Measurements from ENCODE around the gene BTBD2. TPM values are rescaled to one million over a fixed set of nuclear protein-coding genes. Genes with fewer than 3 reads are reported as not detected.

The BTBD2 gene
- total RNA-seq, 1 experiment from 2014 or later: 52.2 TPM

- Mint-ChIP-seq H3K4me1 (ENCODE audit: low read depth, unreplicated experiment) (no peaks in the 10 kb centered on the region), H3K27ac (ENCODE audit: unreplicated experiment) (no peak overlapping the region), H3K27me3 (ENCODE audit: insufficient read depth, unreplicated experiment) (no peaks in the 10 kb centered on the region), H3K36me3 (ENCODE audit: insufficient read depth, unreplicated experiment) (peaks cover 21% of the 10 kb centered on the region), H3K4me3 (ENCODE audit: unreplicated experiment) (peak overlapping the region; percentile 66), H3K9me3 (ENCODE audit: unreplicated experiment) (no peaks in the 10 kb centered on the region)
- H3K4me3 ChIP-seq (ENCODE audit: low read depth, low read length): no peak overlapping the region
- ChIA-PET POLR2A (no interaction called here), CTCF (no interaction called here)
- no peaks in the 10 kb centered on the region for H3K27me3 ChIP-seq (replicated peaks; ENCODE audit: control insufficient read depth, insufficient read depth, low read length)
- no peaks in the 10 kb centered on the region for H3K36me3 ChIP-seq (ENCODE audit: control insufficient read depth, insufficient read depth, low read length)
- H3K9me3 ChIP-seq: no peaks in the 10 kb centered on the region
- intact Hi-C loops (cut with micrococcal nuclease; ENCODE audit: unreplicated experiment): no loop called here
- no peaks in the 10 kb centered on the region for H3K4me1 ChIP-seq
- no TSS peak for BruUV-seq (replicated peaks)
- DNase-seq: no peak
- no peak for TF ChIP-seq CTCF (IDR thresholded peaks at IDR 0.05; ENCODE audit: insufficient read depth in 1 of 2, low read depth in 1 of 2, low read length in 1 of 2, severe bottlenecking in 1 of 2, unreplicated experiment in 1 of 2)
These were observed 2.4 kb downstream of the BTBD2 start for GRCh38 chr19:2012941-2013682.

- no peak for DNase-seq
- Mint-ChIP-seq H3K9me3 (ENCODE audit: unreplicated experiment) (no peaks in the 10 kb centered on the region), H3K27me3 (ENCODE audit: insufficient read depth, unreplicated experiment) (no peaks in the 10 kb centered on the region), H3K36me3 (ENCODE audit: insufficient read depth, unreplicated experiment) (peaks cover 21% of the 10 kb centered on the region), H3K4me1 (ENCODE audit: low read depth, unreplicated experiment) (no peaks in the 10 kb centered on the region), H3K4me3 (ENCODE audit: unreplicated experiment) (no peak overlapping the region), H3K27ac (ENCODE audit: unreplicated experiment) (no peak overlapping the region)
- Histone ChIP-seq H3K36me3 (ENCODE audit: control insufficient read depth, insufficient read depth, low read length) (no peaks in the 10 kb centered on the region), H3K9me3 (no peaks in the 10 kb centered on the region), H3K27me3 (replicated peaks; ENCODE audit: control insufficient read depth, insufficient read depth, low read length) (no peaks in the 10 kb centered on the region), H3K4me1 (no peaks in the 10 kb centered on the region), H3K4me3 (ENCODE audit: low read depth, low read length) (no peak overlapping the region)
- intact Hi-C loops (cut with micrococcal nuclease; ENCODE audit: unreplicated experiment): no loop called here
- TF ChIP-seq CTCF (IDR thresholded peaks at IDR 0.05; ENCODE audit: insufficient read depth in 1 of 2, low read depth in 1 of 2, low read length in 1 of 2, severe bottlenecking in 1 of 2, unreplicated experiment in 1 of 2): no peak
- ChIA-PET CTCF (no interaction called here), POLR2A (interaction anchor here (0.6 kb wide), 1 partner anchor 23 kb away, joined by 3 read pairs; no protein-coding TSS in a partner anchor)
- no TSS peak for BruUV-seq (replicated peaks)
These were observed 4.3 kb downstream of the BTBD2 start for GRCh38 chr19:2011169-2011568.

GRCh38 chr19:2010135-2010668, 5.3 kb downstream of the BTBD2 start:
- no peak overlapping the region for H3K4me3 Mint-ChIP-seq (ENCODE audit: unreplicated experiment)
- ChIA-PET CTCF (no interaction called here), POLR2A (no interaction called here)
- no peak for DNase-seq
- H3K4me1 Mint-ChIP-seq (ENCODE audit: low read depth, unreplicated experiment): no peaks in the 10 kb centered on the region
- H3K4me3 ChIP-seq (ENCODE audit: low read depth, low read length): no peak overlapping the region
- TF ChIP-seq CTCF (IDR thresholded peaks at IDR 0.05; ENCODE audit: insufficient read depth in 1 of 2, low read depth in 1 of 2, low read length in 1 of 2, severe bottlenecking in 1 of 2, unreplicated experiment in 1 of 2): no peak
- no peaks in the 10 kb centered on the region for H3K9me3 Mint-ChIP-seq (ENCODE audit: unreplicated experiment)
- intact Hi-C loops (cut with micrococcal nuclease; ENCODE audit: unreplicated experiment): no loop called here
- H3K4me1 ChIP-seq: no peaks in the 10 kb centered on the region
- peaks cover 21% of the 10 kb centered on the region for H3K36me3 Mint-ChIP-seq (ENCODE audit: insufficient read depth, unreplicated experiment)
- no peak overlapping the region for H3K27ac Mint-ChIP-seq (ENCODE audit: unreplicated experiment)
- no peaks in the 10 kb centered on the region for H3K36me3 ChIP-seq (ENCODE audit: control insufficient read depth, insufficient read depth, low read length)
- H3K9me3 ChIP-seq: no peaks in the 10 kb centered on the region
- no peaks in the 10 kb centered on the region for H3K27me3 Mint-ChIP-seq (ENCODE audit: insufficient read depth, unreplicated experiment)
- no peaks in the 10 kb centered on the region for H3K27me3 ChIP-seq (replicated peaks; ENCODE audit: control insufficient read depth, insufficient read depth, low read length)
- BruUV-seq (replicated peaks): no TSS peak

Measured in Caco-2 (cell line).